ENCODE measurements around the gene HSF2. TPM values are rescaled to one million over a fixed set of nuclear protein-coding genes. Genes with fewer than 3 reads are reported as not detected.

The HSF2 gene
- total and polyA plus RNA-seq, 2 of the 13 experiments (the other 11 are each of a cell fraction or from before 2014, with no cell fraction given): 24.8 to 26.4 TPM

DNA sequence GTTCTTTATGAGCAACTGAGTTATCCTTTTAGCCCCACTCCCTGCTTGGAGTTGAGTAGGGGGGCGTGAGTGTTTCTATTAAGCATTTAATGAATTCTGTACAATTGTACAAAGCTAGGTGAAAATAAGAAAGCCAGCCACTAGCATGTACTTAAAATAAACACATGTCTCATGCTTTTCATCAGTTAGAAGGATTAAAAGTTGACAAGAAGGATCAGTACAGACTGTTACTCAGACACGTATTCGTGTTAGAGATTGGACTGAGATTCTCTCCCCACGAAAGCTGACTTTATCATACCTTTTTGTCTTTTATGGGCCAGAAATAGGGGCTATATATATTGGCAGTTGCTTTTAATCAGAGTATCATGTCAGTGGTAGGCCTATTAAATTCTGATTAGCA lies 1.7 kb downstream of the HSF2 start:
- no peak overlapping the region for H3K27ac ChIP-seq (ENCODE audit: extremely low read length, insufficient read depth, low read length)

More for the DNA sequence above, 1.7 kb downstream of the HSF2 start:
- H3K4me3 ChIP-seq (replicated peaks in 1 of 3; ENCODE audit: insufficient read depth in 1 of 3, low read depth in 2 of 3, low read length in 3 of 3): peak overlapping the region; percentile 65 to 100 (median 97); a peak in 5 of 6 replicates
- ChIA-PET CTCF (ENCODE audit: low intra/inter-chr PET ratio, low total read pairs) (interaction anchor here (0.9 kb wide), 1 partner anchor 311 kb away, joined by 3 read pairs; no protein-coding TSS in a partner anchor), POLR2A (no interaction called here)
- no peak overlapping the region for H2AFZ ChIP-seq (ENCODE audit: low read length)
- TF ChIP-seq HDAC2 (CRISPR knock-in tag; IDR thresholded peaks at IDR 0.05) (no peak), ZFP82 (CRISPR knock-in tag; IDR thresholded peaks at IDR 0.05; ENCODE audit: borderline replicate concordance) (no peak), ZNF343 (CRISPR knock-in tag; IDR thresholded peaks at IDR 0.05) (no peak), ZNF883 (CRISPR knock-in tag; IDR thresholded peaks at IDR 0.05; ENCODE audit: not compliant biosample characterization) (no peak), BRD4 (CRISPR knock-in tag; IDR thresholded peaks at IDR 0.05) (no peak), ZNF335 (CRISPR knock-in tag; IDR thresholded peaks at IDR 0.05) (no peak), RBAK (CRISPR knock-in tag; IDR thresholded peaks at IDR 0.05) (no peak), GFI1 (CRISPR knock-in tag; IDR thresholded peaks at IDR 0.05; ENCODE audit: borderline replicate concordance) (no peak), ZNF749 (CRISPR knock-in tag; IDR thresholded peaks at IDR 0.05; ENCODE audit: borderline replicate concordance) (no peak), TCF7L2 (IDR thresholded peaks at IDR 0.05; ENCODE audit: low read depth, low read length) (no peak)
- TF ChIP-seq, protein P1, sequence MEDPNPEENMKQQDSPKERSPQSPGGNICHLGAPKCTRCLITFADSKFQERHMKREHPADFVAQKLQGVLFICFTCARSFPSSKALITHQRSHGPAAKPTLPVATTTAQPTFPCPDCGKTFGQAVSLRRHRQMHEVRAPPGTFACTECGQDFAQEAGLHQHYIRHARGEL (CRISPR knock-in tag; IDR thresholded peaks at IDR 0.05): no peak
- TF ChIP-seq, protein P2, sequence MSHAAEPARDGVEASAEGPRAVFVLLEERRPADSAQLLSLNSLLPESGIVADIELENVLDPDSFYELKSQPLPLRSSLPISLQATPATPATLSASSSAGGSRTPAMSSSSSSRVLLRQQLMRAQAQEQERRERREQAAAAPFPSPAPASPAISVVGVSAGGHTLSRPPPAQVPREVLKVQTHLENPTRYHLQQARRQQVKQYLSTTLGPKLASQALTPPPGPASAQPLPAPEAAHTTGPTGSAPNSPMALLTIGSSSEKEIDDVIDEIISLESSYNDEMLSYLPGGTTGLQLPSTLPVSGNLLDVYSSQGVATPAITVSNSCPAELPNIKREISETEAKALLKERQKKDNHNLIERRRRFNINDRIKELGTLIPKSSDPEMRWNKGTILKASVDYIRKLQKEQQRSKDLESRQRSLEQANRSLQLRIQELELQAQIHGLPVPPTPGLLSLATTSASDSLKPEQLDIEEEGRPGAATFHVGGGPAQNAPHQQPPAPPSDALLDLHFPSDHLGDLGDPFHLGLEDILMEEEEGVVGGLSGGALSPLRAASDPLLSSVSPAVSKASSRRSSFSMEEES (CRISPR knock-in tag; IDR thresholded peaks at IDR 0.05): no peak
- TF ChIP-seq, protein P3, sequence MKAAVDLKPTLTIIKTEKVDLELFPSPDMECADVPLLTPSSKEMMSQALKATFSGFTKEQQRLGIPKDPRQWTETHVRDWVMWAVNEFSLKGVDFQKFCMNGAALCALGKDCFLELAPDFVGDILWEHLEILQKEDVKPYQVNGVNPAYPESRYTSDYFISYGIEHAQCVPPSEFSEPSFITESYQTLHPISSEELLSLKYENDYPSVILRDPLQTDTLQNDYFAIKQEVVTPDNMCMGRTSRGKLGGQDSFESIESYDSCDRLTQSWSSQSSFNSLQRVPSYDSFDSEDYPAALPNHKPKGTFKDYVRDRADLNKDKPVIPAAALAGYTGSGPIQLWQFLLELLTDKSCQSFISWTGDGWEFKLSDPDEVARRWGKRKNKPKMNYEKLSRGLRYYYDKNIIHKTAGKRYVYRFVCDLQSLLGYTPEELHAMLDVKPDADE (CRISPR knock-in tag; IDR thresholded peaks at IDR 0.05): no peak
- TF ChIP-seq, protein P4, sequence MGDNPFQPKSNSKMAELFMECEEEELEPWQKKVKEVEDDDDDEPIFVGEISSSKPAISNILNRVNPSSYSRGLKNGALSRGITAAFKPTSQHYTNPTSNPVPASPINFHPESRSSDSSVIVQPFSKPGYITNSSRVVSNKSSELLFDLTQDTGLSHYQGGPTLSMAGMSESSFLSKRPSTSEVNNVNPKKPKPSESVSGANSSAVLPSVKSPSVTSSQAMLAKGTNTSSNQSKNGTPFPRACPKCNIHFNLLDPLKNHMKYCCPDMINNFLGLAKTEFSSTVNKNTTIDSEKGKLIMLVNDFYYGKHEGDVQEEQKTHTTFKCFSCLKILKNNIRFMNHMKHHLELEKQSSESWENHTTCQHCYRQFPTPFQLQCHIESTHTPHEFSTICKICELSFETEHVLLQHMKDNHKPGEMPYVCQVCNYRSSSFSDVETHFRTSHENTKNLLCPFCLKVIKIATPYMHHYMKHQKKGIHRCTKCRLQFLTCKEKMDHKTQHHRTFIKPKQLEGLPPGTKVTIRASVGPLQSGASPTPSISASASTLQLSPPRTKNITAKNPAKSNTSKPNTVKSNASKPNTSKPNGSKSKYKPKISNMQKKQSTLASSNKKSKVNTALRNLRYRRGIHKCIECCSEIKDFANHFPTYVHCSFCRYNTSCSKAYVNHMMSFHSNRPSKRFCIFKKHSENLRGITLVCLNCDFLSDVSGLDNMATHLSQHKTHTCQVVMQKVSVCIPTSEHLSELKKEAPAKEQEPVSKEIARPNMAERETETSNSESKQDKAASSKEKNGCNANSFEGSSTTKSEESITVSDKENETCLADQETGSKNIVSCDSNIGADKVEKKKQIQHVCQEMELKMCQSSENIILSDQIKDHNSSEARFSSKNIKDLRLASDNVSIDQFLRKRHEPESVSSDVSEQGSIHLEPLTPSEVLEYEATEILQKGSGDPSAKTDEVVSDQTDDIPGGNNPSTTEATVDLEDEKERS (CRISPR knock-in tag; IDR thresholded peaks at IDR 0.05): no peak
- DNase-seq (ENCODE audit: low spot score): no peak
- H4K20me1 ChIP-seq (ENCODE audit: insufficient read depth, low read length): peaks cover 6% of the 10 kb centered on the region; the same call in 1 of the 2 replicates
- WGBS (ENCODE audit: low lambda C conversion rate): 94% methylated on average over 4 of the region's 4 CpGs
- peaks cover 37% of the 10 kb centered on the region for H3K4me1 ChIP-seq (ENCODE audit: insufficient read depth, low read length)
- H3K9ac ChIP-seq (ENCODE audit: insufficient read depth, low read depth, low read length): peak overlapping the region; percentile 96; the same call in 1 of the 2 replicates
- intact Hi-C loops (cut with micrococcal nuclease; ENCODE audit: unreplicated experiment): no loop called here
- FAIRE-seq: no peak
- peak overlapping the region; percentile 79 for H3K4me2 ChIP-seq (ENCODE audit: low read depth, low read length)
- H3K36me3 ChIP-seq (replicated peaks in 1 of 2; ENCODE audit: control insufficient read depth in 1 of 2, insufficient read depth in 2 of 2, low read length in 2 of 2): no peaks in the 10 kb centered on the region; a peak in 1 of 5 replicates
- peaks cover 0 to 2% of the 10 kb centered on the region in 2 experiments; a peak in 1 of 5 replicates for H3K27me3 ChIP-seq (ENCODE audit: control insufficient read depth in 1 of 2, insufficient read depth in 2 of 2, low read length in 2 of 2)
- no peaks in the 10 kb centered on the region for H3K9me3 ChIP-seq (ENCODE audit: low read length)
- peaks cover 66% of the 10 kb centered on the region for H3K79me2 ChIP-seq (ENCODE audit: insufficient read depth, low read length)
- no peak for ATAC-seq
- in situ Hi-C loops (cut with HindIII; ENCODE audit: extremely low pct_ligation_motif_present, low pct_unique_long_range_greater_than_20kb): no loop called here
- no TSS peak for BruUV-seq (replicated peaks)
